GM21526 (cell line): ENCODE measurements around the gene RIMS4.

Experiments
- ATAC-seq: cut with Tn5 transposase; IDR thresholded peaks from one replicate; pipeline ENCODE4 v1.9.1; 2021; ENCODE audit warnings: moderate library complexity; ENCODE audit not compliant: unreplicated experiment, low FRiP score

The RIMS4 gene

GRCh38 chr20:44745122-44745597 lies 65.2 kb downstream of the RIMS4 start:
- no peak for ATAC-seq

- ATAC-seq: no peak
These were observed 66.3 kb downstream of the RIMS4 start for GRCh38 chr20:44743916-44744655.

GRCh38 chr20:44743080-44743701 lies 67.2 kb downstream of the RIMS4 start:
- no peak for ATAC-seq

GRCh38 chr20:44742304-44743079 lies 67.9 kb downstream of the RIMS4 start:
- ATAC-seq: no peak

- ATAC-seq: no peak
These were observed 70.4 kb downstream of the RIMS4 start for GRCh38 chr20:44739942-44740341.

GRCh38 chr20:44738813-44739477 lies 71.4 kb downstream of the RIMS4 start:
- ATAC-seq: no peak

- no peak for ATAC-seq
These were observed 73.2 kb downstream of the RIMS4 start for GRCh38 chr20:44737116-44737515.

- ATAC-seq: no peak
These were observed 74.0 kb downstream of the RIMS4 start for GRCh38 chr20:44736170-44737021.

- ATAC-seq: no peak
These were observed 74.6 kb downstream of the RIMS4 start for GRCh38 chr20:44735816-44736169.

- no peak for ATAC-seq
These were observed 75.4 kb downstream of the RIMS4 start for GRCh38 chr20:44734938-44735337.

GRCh38 chr20:44733341-44734069 lies 76.8 kb downstream of the RIMS4 start:
- no peak for ATAC-seq

- no peak for ATAC-seq
These were observed 78.0 kb downstream of the RIMS4 start for GRCh38 chr20:44732327-44732726.

GRCh38 chr20:44731657-44732056 lies 78.7 kb downstream of the RIMS4 start:
- no peak for ATAC-seq

- ATAC-seq: no peak
These were observed 79.9 kb downstream of the RIMS4 start for GRCh38 chr20:44730441-44730840.

GRCh38 chr20:44728801-44729443 lies 81.4 kb downstream of the RIMS4 start:
- ATAC-seq: no peak

- no peak for ATAC-seq
These were observed 82.7 kb downstream of the RIMS4 start for GRCh38 chr20:44727651-44728050.

- ATAC-seq: no peak
These were observed 83.3 kb downstream of the RIMS4 start for GRCh38 chr20:44727039-44727438.

GRCh38 chr20:44725837-44726236 lies 84.5 kb downstream of the RIMS4 start:
- ATAC-seq: no peak
